Prostate gland (tissue), 2 donors: ENCODE data around the gene SLC8A2. TPM values are rescaled to one million over a fixed set of nuclear protein-coding genes. Genes with fewer than 3 reads are reported as not detected.

Experiments
- DNase-seq: peaks from one replicate; pipeline ENCODE4 v3.0.0-alpha.2; 2019; ENCODE audit warnings: low spot score
- H3K27ac ChIP-seq, 2 donors: fragments of 200-600 bp; sonication (generic); 2 replicates each; pipeline ENCODE4 v1.5.1; 2017 to 2019
- H3K27me3 ChIP-seq: fragments of 200-600 bp; sonication (generic); replicated peaks from 2 replicates; pipeline ENCODE4 v1.5.1; 2019; ENCODE audit not compliant: insufficient read depth
- H3K36me3 ChIP-seq, 2 donors: fragments of 200-600 bp; sonication (generic); 1 replicate in 1 of 2; 2 replicates in 1 of 2; pipeline versions ENCODE4 v1.5.1 to v1.8.1; 2017 to 2019
- H3K4me1 ChIP-seq: fragments of 200-600 bp; sonication (generic); replicated peaks from 2 replicates; pipeline ENCODE4 v1.5.1; 2019
- H3K4me3 ChIP-seq, 2 donors: fragments of 200-600 bp; sonication (generic); 2 replicates each; pipeline ENCODE4 v1.5.1; 2017 to 2019
- H3K9me3 ChIP-seq: fragments of 200-600 bp; sonication (generic); 2 replicates; pipeline ENCODE4 v1.5.1; 2017
- POLR2A ChIP-seq: fragments of 450-650 bp; IDR thresholded peaks from one replicate; pipeline ENCODE4 v1.6.1; 2016; ENCODE audit warnings: antibody characterized with exemption, mild to moderate bottlenecking
- POLR2AphosphoS5 ChIP-seq: sonication (generic); formaldehyde crosslinking; IDR thresholded peaks from one replicate; pipeline ENCODE4 v1.6.1; 2017; ENCODE audit warnings: antibody characterized with exemption
- WGBS: methylation state at CpG from one replicate; pipeline ENCODE4 v1.1.5; 2018; 5-methylcytosine and 5-hydroxymethylcytosine counted together
- intact Hi-C: fragments of 100-400 bp; cut with DNase I; formaldehyde crosslinking; loops from one replicate; pipeline ENCODE4 v1.14.2; 2022
- total RNA-seq, 2 donors: library from RNA; depleted of rRNA; stranded (reverse); fragments of >200 nt; gene quantifications; one replicate each; pipeline ENCODE4 v1.1.0, GENCODE V29; 2016
- TF ChIP-seq, protein P1 (sequence below), 4 experiments: fragments of 200-600 bp in 2 of 4; fragments of 450-650 bp in 2 of 4; sonication (generic) in 2 of 4; IDR thresholded peaks; 1 replicate in 3 of 4; 2 replicates in 1 of 4; pipeline ENCODE4 v1.5.1; 2016 to 2019; ENCODE audit warnings: antibody characterized with exemption in 4 of 4, mild to moderate bottlenecking in 2 of 4, moderate library complexity in 2 of 4

Gene SLC8A2
- total RNA-seq, 2 donors from 2014 or later = 1.3 to 7.7 TPM

DNA sequence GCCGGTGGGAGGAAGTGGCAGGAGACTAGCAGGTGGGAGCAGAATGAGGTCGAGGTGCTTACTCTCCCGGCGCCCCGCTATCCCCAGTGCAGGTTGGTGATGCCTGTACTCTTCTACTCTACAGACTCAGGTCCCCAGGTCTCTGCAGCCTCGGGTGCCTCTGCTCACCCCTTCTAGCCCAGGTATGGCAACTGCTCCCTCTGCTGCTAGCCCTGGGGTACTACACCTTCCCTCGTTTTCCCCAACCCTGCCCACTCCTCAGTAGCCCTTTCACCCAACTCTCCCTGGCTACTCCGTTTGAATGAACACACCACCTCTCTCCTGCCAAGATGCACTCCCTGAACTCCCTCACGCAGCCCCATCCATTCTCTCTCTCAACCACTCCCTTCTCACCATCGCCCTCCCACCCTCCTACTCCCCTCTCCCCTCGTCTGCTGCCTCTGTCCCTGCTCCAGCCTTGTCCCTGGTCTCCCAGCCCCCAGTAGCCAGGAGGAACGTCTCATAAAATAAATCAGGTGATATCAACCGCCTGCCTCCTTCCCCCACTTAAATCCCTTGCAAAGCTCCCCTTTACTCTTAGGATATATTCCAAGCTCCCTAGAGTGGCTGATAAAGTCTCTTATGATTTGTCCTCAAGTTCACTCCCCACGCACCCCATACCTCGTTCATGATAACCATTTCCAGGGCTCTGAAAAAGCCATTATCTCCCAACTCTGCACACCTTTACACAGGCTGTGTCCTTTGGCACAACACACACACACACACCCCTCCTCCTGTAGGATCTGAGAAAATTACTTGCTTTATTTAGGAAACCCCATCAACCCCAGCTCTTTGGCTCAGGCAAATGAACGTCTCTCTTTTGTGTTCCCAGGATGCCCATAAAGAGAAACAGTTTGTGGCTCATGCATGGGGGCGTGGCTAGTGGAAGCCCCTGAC lies 44.2 kb downstream of the SLC8A2 start:
- TF ChIP-seq POLR2A = no peak
- TF ChIP-seq POLR2AphosphoS5 = peak; percentile 22
- TF ChIP-seq, protein P1, sequence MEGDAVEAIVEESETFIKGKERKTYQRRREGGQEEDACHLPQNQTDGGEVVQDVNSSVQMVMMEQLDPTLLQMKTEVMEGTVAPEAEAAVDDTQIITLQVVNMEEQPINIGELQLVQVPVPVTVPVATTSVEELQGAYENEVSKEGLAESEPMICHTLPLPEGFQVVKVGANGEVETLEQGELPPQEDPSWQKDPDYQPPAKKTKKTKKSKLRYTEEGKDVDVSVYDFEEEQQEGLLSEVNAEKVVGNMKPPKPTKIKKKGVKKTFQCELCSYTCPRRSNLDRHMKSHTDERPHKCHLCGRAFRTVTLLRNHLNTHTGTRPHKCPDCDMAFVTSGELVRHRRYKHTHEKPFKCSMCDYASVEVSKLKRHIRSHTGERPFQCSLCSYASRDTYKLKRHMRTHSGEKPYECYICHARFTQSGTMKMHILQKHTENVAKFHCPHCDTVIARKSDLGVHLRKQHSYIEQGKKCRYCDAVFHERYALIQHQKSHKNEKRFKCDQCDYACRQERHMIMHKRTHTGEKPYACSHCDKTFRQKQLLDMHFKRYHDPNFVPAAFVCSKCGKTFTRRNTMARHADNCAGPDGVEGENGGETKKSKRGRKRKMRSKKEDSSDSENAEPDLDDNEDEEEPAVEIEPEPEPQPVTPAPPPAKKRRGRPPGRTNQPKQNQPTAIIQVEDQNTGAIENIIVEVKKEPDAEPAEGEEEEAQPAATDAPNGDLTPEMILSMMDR (IDR thresholded peaks at IDR 0.05) = peak; percentile 57 to 82 (median 73)
- no peaks in the 10 kb centered on the region for H3K4me1 ChIP-seq
- 7% methylated on average over 17 of the region's 17 CpGs for WGBS
- H3K4me3 ChIP-seq = no peak overlapping the region
- H3K27ac ChIP-seq = peak overlapping the region; percentile 3 to 45
- no peaks in the 10 kb centered on the region for H3K9me3 ChIP-seq
- intact Hi-C loops = loop anchor here (10.0 kb wide), 1 partner anchor 133 kb away; no protein-coding TSS in a partner anchor
- H3K36me3 ChIP-seq = no peaks in the 10 kb centered on the region
- H3K27me3 ChIP-seq = peaks cover 9% of the 10 kb centered on the region
- peak; percentile 31 for DNase-seq

DNA sequence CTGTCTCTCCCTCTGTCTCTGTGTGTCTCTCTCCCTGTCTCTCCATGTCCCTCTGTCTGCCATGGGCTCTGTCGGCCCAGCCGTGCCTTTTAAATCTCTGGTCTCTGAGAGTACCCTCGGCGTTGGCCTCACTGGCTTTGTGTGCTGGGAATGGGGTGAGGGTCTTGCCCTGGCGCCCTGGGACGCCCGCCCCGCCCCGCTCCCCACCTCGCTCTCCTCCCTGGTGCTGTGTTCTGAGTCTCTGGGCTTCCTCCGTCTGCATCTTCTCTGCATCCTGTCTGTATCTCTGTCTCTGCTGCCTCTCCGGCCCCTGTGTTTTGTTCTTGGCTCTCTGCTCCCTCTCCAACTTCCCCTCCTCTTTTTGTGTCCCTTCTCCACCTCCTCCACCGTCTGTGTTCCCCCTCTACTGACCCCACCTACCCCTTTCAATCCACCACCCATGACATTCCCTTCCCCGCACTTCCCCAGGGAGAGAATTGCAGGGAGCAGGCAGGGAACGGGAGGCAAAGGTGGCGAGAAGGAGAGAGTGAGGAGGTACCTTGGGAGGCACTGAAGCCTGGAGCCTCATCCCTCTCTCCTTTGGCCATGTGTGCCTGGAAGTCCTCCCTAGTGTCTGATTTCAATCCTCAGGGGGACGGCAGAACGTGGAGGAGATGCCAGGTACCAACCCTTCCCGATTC lies 48.4 kb downstream of the SLC8A2 start:
- Histone ChIP-seq H3K4me1 (no peaks in the 10 kb centered on the region), H3K27ac (no peak overlapping the region), H3K4me3 (no peak overlapping the region), H3K9me3 (no peaks in the 10 kb centered on the region), H3K36me3 (no peaks in the 10 kb centered on the region), H3K27me3 (peaks cover 29% of the 10 kb centered on the region)
- DNase-seq = no peak
- TF ChIP-seq, protein P1 (IDR thresholded peaks at IDR 0.05) = no peak
- TF ChIP-seq POLR2AphosphoS5 (no peak), POLR2A (no peak)
- intact Hi-C loops = loop anchor here (10.0 kb wide), 1 partner anchor 129 kb away; no protein-coding TSS in a partner anchor
- WGBS = 17% methylated on average over 19 of the region's 19 CpGs

DNA sequence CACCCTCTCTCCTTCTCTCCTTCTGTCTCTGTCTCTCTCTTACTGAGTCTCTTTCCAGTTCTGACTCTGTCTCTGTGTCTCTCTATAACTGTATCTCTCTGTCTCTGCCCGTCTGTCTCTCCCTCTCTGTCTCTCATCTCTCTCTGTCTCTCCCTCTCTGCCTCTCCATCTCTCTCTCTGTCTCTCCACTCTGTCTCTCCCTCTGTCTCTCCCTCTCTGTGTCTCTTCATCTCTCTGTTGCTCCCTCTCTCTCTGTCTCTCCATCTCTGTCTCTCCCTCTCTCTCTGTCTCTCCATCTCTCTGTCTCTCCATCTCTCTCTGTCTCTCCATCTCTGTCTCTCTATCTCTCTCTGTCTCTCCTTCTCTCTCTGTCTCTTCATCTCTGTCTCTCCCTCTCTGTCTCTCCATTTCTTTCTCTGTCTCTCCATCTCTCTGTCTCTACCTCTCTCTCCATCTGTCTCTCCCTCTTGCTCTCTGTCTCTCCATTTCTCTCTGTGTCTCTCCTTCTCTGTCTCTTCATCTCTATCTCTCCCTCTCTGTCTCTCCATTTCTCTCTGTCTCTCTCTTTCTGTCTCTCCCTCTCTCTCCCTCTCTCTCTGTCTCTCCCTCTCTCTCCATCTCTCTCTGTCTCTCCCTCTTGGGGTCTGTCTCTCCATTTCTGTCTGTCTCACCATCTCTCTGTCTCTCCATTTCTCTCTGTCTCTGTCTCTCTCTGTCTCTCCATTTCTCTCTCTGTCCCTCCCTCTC lies 49.1 kb downstream of the SLC8A2 start:
- Histone ChIP-seq H3K27ac (no peak overlapping the region), H3K36me3 (no peaks in the 10 kb centered on the region), H3K27me3 (peaks cover 29% of the 10 kb centered on the region), H3K4me1 (no peaks in the 10 kb centered on the region), H3K9me3 (no peaks in the 10 kb centered on the region), H3K4me3 (no peak overlapping the region)
- no peak for DNase-seq
- 12% methylated on average over 1 of the region's 1 CpG for WGBS
- intact Hi-C loops = loop anchor here (10.0 kb wide), 1 partner anchor 128 kb away; no protein-coding TSS in a partner anchor
- TF ChIP-seq, protein P1 (IDR thresholded peaks at IDR 0.05) = no peak
- TF ChIP-seq POLR2AphosphoS5 (no peak), POLR2A (no peak)

DNA sequence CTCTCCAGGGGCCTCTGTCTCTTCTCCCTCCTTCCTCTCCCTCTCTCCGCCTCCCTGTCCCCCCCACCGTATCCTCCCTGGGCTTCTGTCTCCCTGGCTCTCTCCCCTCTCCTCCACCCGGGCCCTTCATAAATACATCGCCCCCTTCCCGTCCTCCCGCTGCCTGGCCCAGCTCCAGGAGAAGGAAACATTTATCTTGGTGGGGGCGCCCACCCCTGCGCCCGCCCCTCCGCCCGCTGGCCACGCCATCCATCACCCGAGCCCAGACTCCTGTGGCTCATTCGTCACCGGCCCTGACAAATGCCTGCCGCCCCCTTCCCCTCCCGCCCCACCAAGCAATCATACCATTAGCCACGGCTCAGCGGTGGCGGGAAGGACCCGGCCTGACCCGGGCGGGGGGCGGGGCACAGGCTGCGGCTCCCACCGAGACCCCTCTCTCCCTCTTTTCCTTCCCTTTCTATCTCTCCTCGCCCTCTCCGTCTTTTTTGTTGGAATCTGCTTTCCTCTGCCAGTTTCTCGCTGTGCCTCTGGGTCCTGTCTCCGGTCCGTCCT lies 49.8 kb downstream of the SLC8A2 start:
- Histone ChIP-seq H3K36me3 (no peaks in the 10 kb centered on the region), H3K9me3 (no peaks in the 10 kb centered on the region), H3K27ac (no peak overlapping the region), H3K4me1 (no peaks in the 10 kb centered on the region), H3K27me3 (peaks cover 29% of the 10 kb centered on the region), H3K4me3 (no peak overlapping the region)
- intact Hi-C loops = loop anchor here (10.0 kb wide), 1 partner anchor 127 kb away; no protein-coding TSS in a partner anchor
- WGBS = 4% methylated on average over 31 of the region's 31 CpGs
- DNase-seq = no peak
- TF ChIP-seq POLR2A (no peak), POLR2AphosphoS5 (no peak)
- TF ChIP-seq, protein P1 (IDR thresholded peaks at IDR 0.05) = no peak
